HCT116 (cell line): ENCODE results near the gene DFFA. TPM values are rescaled to one million over a fixed set of nuclear protein-coding genes. Genes with fewer than 3 reads are reported as not detected.

Source experiments
- ATAC-seq: fragments of 200-7000 bp; cut with Tn5 transposase; 2 replicates; pipeline ENCODE4 v1.9.1; 2020; ENCODE audit warnings: mild to moderate bottlenecking, moderate library complexity
- BruUV-seq: library from RNA; stranded (reverse); fragments of 400-500 nt; replicated peaks from 2 replicates; lab custom pipeline; 2021; lab: Mats Ljungman, UMichigan
- CTCF ChIA-PET: fragments of 300-600 bp; sonication (Branson Sonifier 250); formaldehyde crosslinking; loops from one replicate; lab custom pipeline; 2021; ENCODE audit warnings: antibody characterized with exemption; lab: Charles Lee
- POLR2A ChIA-PET: fragments of 300-600, 350-600 bp; sonication (Branson Sonifier 250); formaldehyde crosslinking; loops from one replicate; lab custom pipeline; 2021; ENCODE audit warnings: antibody characterized with exemption; lab: Charles Lee
- RAD21 ChIA-PET, 2 experiments: fragments of 300-600 bp; sonication (Branson Sonifier 250); formaldehyde crosslinking; loops; one replicate each; lab custom pipeline; 2023; ENCODE audit warnings: low total read pairs in 2 of 2; ENCODE audit not compliant: uncharacterized antibody in 2 of 2, unreplicated experiment in 2 of 2, low non-redundant PET in 1 of 2; lab: Charles Lee
- DNase-seq: peaks from one replicate; pipeline ENCODE4 v3.0.0-alpha.2; 2010; ENCODE audit warnings: low read depth, low spot score
- H2AFZ ChIP-seq: fragments of 200-600 bp; shearing (Covaris generic), sonication (generic); 2 replicates; pipeline ENCODE4 v1.6.1; 2017; ENCODE audit warnings: low read depth, mixed run types, mixed read lengths, antibody characterized with exemption, low read length; ENCODE audit not compliant: poor library complexity, severe bottlenecking
- H3K27ac ChIP-seq: 2 replicates; pipeline ENCODE4 v1.5.1; 2012; ENCODE audit warnings: low read depth, low read length
- H3K27me3 ChIP-seq: fragments of 200-600 bp; sonication (generic); 2 replicates; pipeline ENCODE4 v1.6.1; 2016; ENCODE audit warnings: mixed run types, low read length, mixed read lengths; ENCODE audit not compliant: insufficient read depth
- H3K36me3 ChIP-seq, 2 experiments: fragments of 200-500 bp in 1 of 2; fragments of 200-600 bp in 1 of 2; sonication (Bioruptor generic) in 1 of 2; sonication (generic) in 1 of 2; 2 replicates each; pipeline versions ENCODE4 v1.5.1 to v1.6.1; 2014 to 2016; ENCODE audit warnings: low read length in 2 of 2, inconsistent platforms in 1 of 2, mixed read lengths in 1 of 2, mixed run types in 1 of 2; ENCODE audit not compliant: insufficient read depth in 2 of 2, control insufficient read depth in 1 of 2
- H3K4me1 ChIP-seq, 2 experiments: fragments of 200-600 bp in 1 of 2; sonication (generic) in 1 of 2; 2 replicates each; pipeline versions ENCODE4 v1.5.1 to v1.6.1; 2012 to 2017; ENCODE audit warnings: low read length in 2 of 2, inconsistent platforms in 1 of 2, mild to moderate bottlenecking in 1 of 2, mixed read lengths in 1 of 2, mixed run types in 1 of 2, moderate library complexity in 1 of 2; ENCODE audit not compliant: insufficient read depth in 2 of 2, control insufficient read depth in 1 of 2
- H3K4me2 ChIP-seq: fragments of 200-600 bp; sonication (generic); 2 replicates; pipeline ENCODE4 v1.6.1; 2017; ENCODE audit warnings: mixed run types, low read length, mixed read lengths
- H3K4me3 ChIP-seq, 2 experiments: fragments of 200-600 bp in 1 of 2; sonication (generic) in 1 of 2; replicated peaks in 1 of 2; 2 replicates each; pipeline ENCODE4 v1.5.1; 2011 to 2016; ENCODE audit warnings: low read length in 2 of 2, control low read depth in 1 of 2, low read depth in 1 of 2, mild to moderate bottlenecking in 1 of 2, mixed read lengths in 1 of 2, mixed run types in 1 of 2
- H3K79me2 ChIP-seq: fragments of 200-600 bp; sonication (generic); 2 replicates; pipeline ENCODE4 v1.6.1; 2017; ENCODE audit warnings: mild to moderate bottlenecking, mixed run types, low read length, moderate library complexity, mixed read lengths; ENCODE audit not compliant: insufficient read depth
- H3K9ac ChIP-seq: fragments of 200-600 bp; sonication (generic); 2 replicates; pipeline ENCODE4 v1.6.1; 2016; ENCODE audit warnings: low read length, mixed read lengths
- H3K9me2 ChIP-seq: fragments of 200-600 bp; sonication (generic), shearing (Covaris generic); 2 replicates; pipeline ENCODE4 v1.6.1; 2017; ENCODE audit warnings: mixed run types, mild to moderate bottlenecking, moderate library complexity; ENCODE audit not compliant: insufficient read depth
- H3K9me3 ChIP-seq, 2 experiments: fragments of 200-500 bp in 1 of 2; fragments of 200-600 bp in 1 of 2; sonication (Bioruptor generic) in 1 of 2; sonication (generic) in 1 of 2; 2 replicates each; pipeline ENCODE4 v1.6.1; 2014 to 2017; ENCODE audit warnings: low read length in 2 of 2, mixed read lengths in 2 of 2, inconsistent platforms in 1 of 2, low read depth in 1 of 2, mild to moderate bottlenecking in 1 of 2, mixed run types in 1 of 2, moderate library complexity in 1 of 2; ENCODE audit not compliant: control insufficient read depth in 1 of 2, insufficient read depth in 1 of 2
- H4K20me1 ChIP-seq: fragments of 200-600 bp; sonication (generic), shearing (Covaris generic); 2 replicates; pipeline ENCODE4 v1.6.1; 2017; ENCODE audit warnings: mixed run types, mild to moderate bottlenecking, moderate library complexity; ENCODE audit not compliant: insufficient read depth
- ATF3 ChIP-seq: IDR thresholded peaks from 2 replicates; pipeline ENCODE4 v1.6.1; 2012
- JUND ChIP-seq: IDR thresholded peaks from 2 replicates; pipeline ENCODE4 v1.6.1; 2012
- POLR2AphosphoS5 ChIP-seq: IDR thresholded peaks from 2 replicates; pipeline ENCODE4 v1.6.1; 2011; ENCODE audit warnings: mild to moderate bottlenecking, low read depth, low read length, moderate library complexity
- REST ChIP-seq: IDR thresholded peaks from 2 replicates; pipeline ENCODE4 v1.6.1; 2012; ENCODE audit warnings: low read depth
- SIN3A ChIP-seq: IDR thresholded peaks from 2 replicates; pipeline ENCODE4 v1.6.1; 2012; ENCODE audit warnings: low read depth
- SP1 ChIP-seq: IDR thresholded peaks from 2 replicates; pipeline ENCODE4 v1.6.1; 2012; ENCODE audit warnings: low read depth
- ZFX ChIP-seq: fragments of 450-650 bp; IDR thresholded peaks from 2 replicates; pipeline ENCODE4 v1.6.1; 2017
- ZNF274 ChIP-seq: fragments of 200-500 bp; sonication (Bioruptor generic); IDR thresholded peaks from 2 replicates; pipeline ENCODE4 v1.6.1; 2014; ENCODE audit warnings: mild to moderate bottlenecking, low read depth, low read length, inconsistent platforms
- intact Hi-C: fragments of 100-400 bp; cut with micrococcal nuclease; formaldehyde crosslinking; loops from 2 replicates; pipeline ENCODE4 v1.10.0; 2022
- total RNA-seq: library from RNA; stranded (reverse); gene quantifications from one replicate; pipeline ENCODE4 v1.2.1, GENCODE V29; 2021; ENCODE audit not compliant: unreplicated experiment

The DFFA gene
- total RNA-seq, 1 experiment from 2014 or later, result 67.7 TPM

GRCh38 chr1:10450836-10451235 lies 21.5 kb downstream of the DFFA start:
- no peak for DNase-seq
- Histone ChIP-seq H3K27me3 (no peaks in the 10 kb centered on the region), H3K9me2 (no peaks in the 10 kb centered on the region), H2AFZ (no peak overlapping the region), H3K4me2 (no peak overlapping the region), H3K36me3 (no peaks in the 10 kb centered on the region), H4K20me1 (no peaks in the 10 kb centered on the region), H3K4me3 (no peak overlapping the region), H3K4me1 (no peaks in the 10 kb centered on the region), H3K79me2 (no peaks in the 10 kb centered on the region), H3K9me3 (peaks cover 0 to 4% of the 10 kb centered on the region in 2 experiments; a peak in 1 of 4 replicates), H3K9ac (no peak overlapping the region), H3K27ac (no peak overlapping the region)
- no peak for ATAC-seq
- no TSS peak for BruUV-seq
- ChIA-PET POLR2A (no interaction called here), CTCF (interaction anchor here (0.6 kb wide), 1 partner anchor 109 kb away, joined by 3 read pairs; no protein-coding TSS in a partner anchor), RAD21 (no interaction called here)
- intact Hi-C loops, result no loop called here
- TF ChIP-seq SIN3A (no peak), REST (no peak), POLR2AphosphoS5 (no peak), SP1 (no peak), JUND (no peak), ZFX (no peak), ZNF274 (no peak), ATF3 (no peak)
